ENCODE data around the gene CACNG6.

CACNG6 gene

GRCh38 chr19:53992211-53992610 lies 774 bp downstream of the CACNG6 start:
- no peak for TF ChIP-seq RAD21 (IDR thresholded peaks at IDR 0.05; ENCODE audit: low read depth)
- no peak for TF ChIP-seq EP300 (IDR thresholded peaks at IDR 0.05; ENCODE audit: borderline replicate concordance)
- TF ChIP-seq YY1 (IDR thresholded peaks at IDR 0.05; ENCODE audit: low read depth): no peak
- TF ChIP-seq USF1 (IDR thresholded peaks at IDR 0.05): no peak
- no peak for TF ChIP-seq EGR1 (IDR thresholded peaks at IDR 0.05)
- TF ChIP-seq FOXM1 (IDR thresholded peaks at IDR 0.05; ENCODE audit: borderline replicate concordance, low read depth): no peak
- TF ChIP-seq MAX (IDR thresholded peaks at IDR 0.05): no peak
- TF ChIP-seq CREB1 (IDR thresholded peaks at IDR 0.05; ENCODE audit: low read depth): no peak
- TF ChIP-seq TAF1 (IDR thresholded peaks at IDR 0.05; ENCODE audit: low read depth): no peak
- TF ChIP-seq TCF12 (IDR thresholded peaks at IDR 0.05; ENCODE audit: low read depth): no peak
- no peak for TF ChIP-seq CEBPB (IDR thresholded peaks at IDR 0.05)

GRCh38 chr19:53992815-53993214 lies 1.4 kb downstream of the CACNG6 start:
- TF ChIP-seq USF1 (IDR thresholded peaks at IDR 0.05) (no peak), EGR1 (IDR thresholded peaks at IDR 0.05) (no peak), NFIC (IDR thresholded peaks at IDR 0.05) (no peak), TEAD4 (IDR thresholded peaks at IDR 0.05) (no peak), EP300 (IDR thresholded peaks at IDR 0.05; ENCODE audit: borderline replicate concordance) (no peak), TAF1 (IDR thresholded peaks at IDR 0.05; ENCODE audit: low read depth) (no peak), YY1 (IDR thresholded peaks at IDR 0.05; ENCODE audit: low read depth) (no peak), RAD21 (IDR thresholded peaks at IDR 0.05; ENCODE audit: low read depth) (no peak)

- TF ChIP-seq EGR1 (IDR thresholded peaks at IDR 0.05) (no peak), TEAD4 (IDR thresholded peaks at IDR 0.05) (no peak), CEBPB (IDR thresholded peaks at IDR 0.05) (no peak), TAF1 (IDR thresholded peaks at IDR 0.05; ENCODE audit: low read depth) (no peak), NFIC (IDR thresholded peaks at IDR 0.05) (no peak), MAX (IDR thresholded peaks at IDR 0.05) (no peak), EP300 (IDR thresholded peaks at IDR 0.05; ENCODE audit: borderline replicate concordance) (no peak), ZBTB7A (IDR thresholded peaks at IDR 0.05; ENCODE audit: low read depth) (no peak), USF1 (IDR thresholded peaks at IDR 0.05) (no peak), RAD21 (IDR thresholded peaks at IDR 0.05; ENCODE audit: low read depth) (no peak), CREB1 (IDR thresholded peaks at IDR 0.05; ENCODE audit: low read depth) (no peak), REST (IDR thresholded peaks at IDR 0.05; ENCODE audit: low read depth) (no peak), FOXM1 (IDR thresholded peaks at IDR 0.05; ENCODE audit: borderline replicate concordance, low read depth) (no peak), TCF12 (IDR thresholded peaks at IDR 0.05; ENCODE audit: low read depth) (no peak), YY1 (IDR thresholded peaks at IDR 0.05; ENCODE audit: low read depth) (no peak)
Measured at GRCh38 chr19:53993448-53993847, 2.0 kb downstream of the CACNG6 start.

- no peak for TF ChIP-seq FOXM1 (IDR thresholded peaks at IDR 0.05; ENCODE audit: borderline replicate concordance, low read depth)
Measured at GRCh38 chr19:53994811-53995210, 3.4 kb downstream of the CACNG6 start.

- TF ChIP-seq CEBPB (IDR thresholded peaks at IDR 0.05): no peak
- no peak for TF ChIP-seq RAD21 (IDR thresholded peaks at IDR 0.05; ENCODE audit: low read depth)
- TF ChIP-seq FOXM1 (IDR thresholded peaks at IDR 0.05; ENCODE audit: borderline replicate concordance, low read depth): no peak
- TF ChIP-seq TEAD4 (IDR thresholded peaks at IDR 0.05): no peak
Measured at GRCh38 chr19:53998223-53998622, 6.8 kb downstream of the CACNG6 start.

GRCh38 chr19:53999694-54000093 lies 8.3 kb downstream of the CACNG6 start:
- TF ChIP-seq CREB1 (IDR thresholded peaks at IDR 0.05; ENCODE audit: low read depth) (no peak), NFIC (IDR thresholded peaks at IDR 0.05) (no peak), TCF12 (IDR thresholded peaks at IDR 0.05; ENCODE audit: low read depth) (no peak), RAD21 (IDR thresholded peaks at IDR 0.05; ENCODE audit: low read depth) (no peak), MAX (IDR thresholded peaks at IDR 0.05) (no peak), USF1 (IDR thresholded peaks at IDR 0.05) (no peak), FOXM1 (IDR thresholded peaks at IDR 0.05; ENCODE audit: borderline replicate concordance, low read depth) (no peak), EGR1 (IDR thresholded peaks at IDR 0.05) (no peak), TEAD4 (IDR thresholded peaks at IDR 0.05) (no peak), TAF1 (IDR thresholded peaks at IDR 0.05; ENCODE audit: low read depth) (no peak), CEBPB (IDR thresholded peaks at IDR 0.05) (no peak), REST (IDR thresholded peaks at IDR 0.05; ENCODE audit: low read depth) (no peak), YY1 (IDR thresholded peaks at IDR 0.05; ENCODE audit: low read depth) (no peak), EP300 (IDR thresholded peaks at IDR 0.05; ENCODE audit: borderline replicate concordance) (no peak), ZBTB7A (IDR thresholded peaks at IDR 0.05; ENCODE audit: low read depth) (no peak)
